Tibial nerve (tissue), 4 donors: ENCODE data around the gene MRPS24. TPM values are rescaled to one million over a fixed set of nuclear protein-coding genes. Genes with fewer than 3 reads are reported as not detected.

ENCODE experiments used
- DNase-seq, 2 donors: peaks; one replicate each; pipeline ENCODE4 v3.0.0-alpha.2; 2019; ENCODE audit warnings: low spot score in 2 of 2
- H3K27ac ChIP-seq, 4 donors: fragments of 200-600 bp; sonication (generic) in 3 of 4; one replicate each; pipeline ENCODE4 v1.5.1; 2017 to 2019; ENCODE audit warnings: mild to moderate bottlenecking in 1 of 4
- H3K27me3 ChIP-seq, 2 donors: fragments of 200-600 bp; sonication (generic) in 1 of 2; one replicate each; pipeline versions ENCODE4 v1.5.1 to v1.6.0; 2017 to 2019
- H3K36me3 ChIP-seq, 3 donors: fragments of 200-600 bp; sonication (generic); one replicate each; pipeline ENCODE4 v1.5.1; 2018 to 2019
- H3K4me1 ChIP-seq, 4 donors: fragments of 200-600 bp; sonication (generic) in 3 of 4; one replicate each; pipeline ENCODE4 v1.5.1; 2017 to 2019
- H3K4me3 ChIP-seq, 4 donors: fragments of 200-600 bp; sonication (generic) in 3 of 4; one replicate each; pipeline ENCODE4 v1.5.1; 2017 to 2019; ENCODE audit warnings: mild to moderate bottlenecking in 1 of 4, moderate library complexity in 1 of 4
- H3K9me3 ChIP-seq, 4 donors: fragments of 200-600 bp; sonication (generic) in 3 of 4; one replicate each; pipeline ENCODE4 v1.5.1; 2017 to 2019
- CTCF ChIP-seq, 5 experiments: fragments of 200-600 bp in 3 of 5; fragments of 450-650 bp in 2 of 5; sonication (generic) in 3 of 5; IDR thresholded peaks; one replicate each; pipeline ENCODE4 v1.5.1; 2016 to 2019; ENCODE audit warnings: antibody characterized with exemption in 5 of 5, mild to moderate bottlenecking in 3 of 5, moderate library complexity in 2 of 5
- EP300 ChIP-seq, 2 donors: sonication (generic); formaldehyde crosslinking; IDR thresholded peaks; one replicate each; pipeline ENCODE4 v1.6.1; 2017; ENCODE audit warnings: antibody characterized with exemption in 2 of 2, mild to moderate bottlenecking in 1 of 2
- POLR2A ChIP-seq, 2 donors: fragments of 450-650 bp; IDR thresholded peaks; one replicate each; pipeline ENCODE4 v1.6.1; 2017; ENCODE audit warnings: antibody characterized with exemption in 2 of 2, mild to moderate bottlenecking in 2 of 2, moderate library complexity in 2 of 2
- WGBS, 2 donors: methylation state at CpG; one replicate each; pipeline ENCODE4 v1.1.5; 2018; 5-methylcytosine and 5-hydroxymethylcytosine counted together
- total RNA-seq, 4 donors: library from RNA; depleted of rRNA; stranded (reverse); fragments of >200 nt; gene quantifications; one replicate each; pipeline ENCODE4 v1.1.0, GENCODE V29; 2016

Gene MRPS24
- total RNA-seq, 4 donors from 2014 or later, result 61.8 to 90.2 (median 82.3) TPM

GRCh38 chr7:43856316-43856715 is 13.0 kb downstream of the MRPS24 start:
- DNase-seq, result no peak
- no peak for TF ChIP-seq CTCF (IDR thresholded peaks at IDR 0.05)
- TF ChIP-seq POLR2A (IDR thresholded peaks at IDR 0.05), result no peak
- no peaks in the 10 kb centered on the region for H3K9me3 ChIP-seq
- no peaks in the 10 kb centered on the region for H3K4me1 ChIP-seq
- no peaks in the 10 kb centered on the region for H3K27me3 ChIP-seq
- no peak overlapping the region for H3K4me3 ChIP-seq
- H3K27ac ChIP-seq, result no peak overlapping the region
- 91 to 93% methylated on average over 4 of the region's 4 CpGs for WGBS, 2 donors
- no peaks in the 10 kb centered on the region for H3K36me3 ChIP-seq

DNA sequence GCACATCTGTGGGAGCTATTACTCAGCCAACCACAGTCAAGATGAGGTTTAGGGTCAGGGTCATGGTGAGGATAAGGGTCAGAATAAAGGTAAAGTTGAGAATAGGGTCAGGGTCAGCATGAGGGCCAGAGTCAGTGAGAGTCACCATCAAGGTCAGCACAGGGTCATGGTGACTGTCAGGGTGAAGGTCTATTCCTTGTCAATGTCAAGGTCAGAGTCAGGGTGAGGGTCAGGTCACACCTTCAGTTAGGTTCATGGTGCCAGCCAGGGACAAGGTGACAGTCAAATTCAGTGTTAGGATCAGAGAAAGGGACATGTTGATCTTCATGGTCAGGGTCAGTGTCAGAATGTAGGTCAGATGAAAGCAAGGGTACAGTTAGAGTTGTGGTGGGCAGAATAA is 14.1 kb downstream of the MRPS24 start:
- no peak overlapping the region for H3K27ac ChIP-seq
- H3K36me3 ChIP-seq, result no peaks in the 10 kb centered on the region
- DNase-seq, result no peak
- no peaks in the 10 kb centered on the region for H3K4me1 ChIP-seq
- no peaks in the 10 kb centered on the region for H3K27me3 ChIP-seq
- H3K9me3 ChIP-seq, result no peaks in the 10 kb centered on the region
- TF ChIP-seq POLR2A (IDR thresholded peaks at IDR 0.05) (no peak), CTCF (IDR thresholded peaks at IDR 0.05) (no peak), EP300 (IDR thresholded peaks at IDR 0.05) (no peak)
- H3K4me3 ChIP-seq, result no peak overlapping the region

DNA sequence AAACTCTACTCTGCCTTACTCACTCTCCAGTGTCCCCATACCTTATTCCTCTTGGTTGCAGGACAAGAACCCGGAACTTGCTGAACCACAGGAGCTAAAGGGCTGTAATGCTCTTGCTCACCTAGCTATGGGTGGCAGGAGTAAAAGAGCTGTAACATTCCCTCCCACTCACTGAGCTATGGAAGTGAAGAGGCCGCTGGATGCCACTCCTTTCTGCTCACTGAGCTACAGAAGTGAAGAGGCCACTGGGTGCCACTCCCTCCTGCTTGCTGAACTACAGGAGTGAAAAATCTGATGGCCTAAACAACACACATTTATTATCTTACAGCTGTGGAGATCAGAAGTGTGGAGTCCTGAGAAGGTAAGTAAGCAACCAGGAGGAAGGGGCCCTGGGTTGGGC is 17.5 kb downstream of the MRPS24 start:
- H3K27me3 ChIP-seq, result no peaks in the 10 kb centered on the region
- no peaks in the 10 kb centered on the region for H3K9me3 ChIP-seq
- no peak overlapping the region for H3K27ac ChIP-seq
- no peak for DNase-seq
- 84 to 92% methylated on average over 2 of the region's 2 CpGs for WGBS, 2 donors
- no peak for TF ChIP-seq EP300 (IDR thresholded peaks at IDR 0.05)
- TF ChIP-seq POLR2A (IDR thresholded peaks at IDR 0.05), result no peak
- H3K4me1 ChIP-seq, result no peaks in the 10 kb centered on the region
- H3K4me3 ChIP-seq, result no peak overlapping the region
- no peaks in the 10 kb centered on the region for H3K36me3 ChIP-seq

- Histone ChIP-seq H3K4me3 (no peak overlapping the region), H3K9me3 (no peaks in the 10 kb centered on the region), H3K36me3 (no peaks in the 10 kb centered on the region), H3K4me1 (no peaks in the 10 kb centered on the region), H3K27me3 (no peaks in the 10 kb centered on the region), H3K27ac (no peak overlapping the region)
- TF ChIP-seq EP300 (IDR thresholded peaks at IDR 0.05) (no peak), CTCF (IDR thresholded peaks at IDR 0.05) (no peak), POLR2A (IDR thresholded peaks at IDR 0.05) (no peak)
- 80 to 89% methylated on average over 5 of the region's 5 CpGs for WGBS, 2 donors
- DNase-seq, result no peak
Observed at GRCh38 chr7:43850348-43851116, 18.8 kb downstream of the MRPS24 start.

GRCh38 chr7:43849047-43849446 is 20.3 kb downstream of the MRPS24 start:
- no peak for DNase-seq
- 46 to 49% methylated on average over 2 of the region's 2 CpGs for WGBS, 2 donors
- Histone ChIP-seq H3K27ac (no peak overlapping the region), H3K4me1 (no peaks in the 10 kb centered on the region), H3K27me3 (no peaks in the 10 kb centered on the region), H3K9me3 (no peaks in the 10 kb centered on the region), H3K4me3 (no peak overlapping the region), H3K36me3 (no peaks in the 10 kb centered on the region)
- no peak for TF ChIP-seq EP300 (IDR thresholded peaks at IDR 0.05)
- TF ChIP-seq CTCF (IDR thresholded peaks at IDR 0.05), result no peak
- TF ChIP-seq POLR2A (IDR thresholded peaks at IDR 0.05), result no peak
